Measurements from ENCODE around the gene CYLD.

The CYLD gene

GRCh38 chr16:50848755-50849514 lies 107.0 kb downstream of the CYLD start:
- DNase-seq, result no peak

Measured in NCI-H2029 treated with DMSO at 0.1 percent for 48 hours (cell line).